GM18907 (cell line): ENCODE results near the gene CPEB1.

Experiments used
- ATAC-seq: cut with Tn5 transposase; IDR thresholded peaks from one replicate; pipeline ENCODE4 v1.9.1; 2021; ENCODE audit warnings: mild to moderate bottlenecking, moderate library complexity; ENCODE audit not compliant: unreplicated experiment

CPEB1 gene

DNA sequence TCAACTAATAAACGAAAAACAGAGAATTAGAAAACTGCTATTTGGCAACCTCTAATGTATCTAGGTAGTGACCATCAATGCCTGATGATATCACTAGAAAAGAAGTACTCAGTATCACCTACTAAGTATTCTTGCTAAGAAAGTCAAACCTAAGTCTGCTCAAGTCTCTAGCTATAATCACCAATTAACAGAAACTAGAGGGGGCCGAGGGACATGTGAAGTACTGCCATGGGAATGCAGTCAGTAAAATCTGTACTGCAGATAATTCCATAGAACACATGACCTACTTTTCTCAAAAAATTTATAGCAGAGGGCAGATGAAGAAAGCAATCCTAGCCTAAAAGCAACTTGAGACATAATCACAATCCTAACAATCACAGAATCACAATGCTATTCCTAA lies 51.4 kb downstream of the CPEB1 start:
- ATAC-seq, result no peak

DNA sequence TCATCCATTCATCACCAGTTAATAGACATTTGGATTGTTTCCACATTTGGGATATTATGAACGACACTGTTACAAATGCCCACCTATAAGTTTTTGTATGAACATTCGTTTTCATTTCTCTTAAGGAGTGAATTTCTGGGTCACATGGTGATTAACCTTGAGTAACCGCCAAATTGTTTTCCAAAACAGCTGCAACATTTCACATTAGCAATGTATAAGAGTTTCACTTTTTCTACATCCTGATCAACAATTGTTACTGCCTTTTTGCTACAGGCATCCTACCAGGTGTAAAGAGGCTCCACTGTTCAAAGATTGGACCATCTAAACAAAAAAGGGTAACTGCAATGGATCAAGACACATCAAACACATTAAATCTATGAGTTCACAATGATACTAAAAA lies 52.0 kb downstream of the CPEB1 start:
- ATAC-seq, result no peak

DNA sequence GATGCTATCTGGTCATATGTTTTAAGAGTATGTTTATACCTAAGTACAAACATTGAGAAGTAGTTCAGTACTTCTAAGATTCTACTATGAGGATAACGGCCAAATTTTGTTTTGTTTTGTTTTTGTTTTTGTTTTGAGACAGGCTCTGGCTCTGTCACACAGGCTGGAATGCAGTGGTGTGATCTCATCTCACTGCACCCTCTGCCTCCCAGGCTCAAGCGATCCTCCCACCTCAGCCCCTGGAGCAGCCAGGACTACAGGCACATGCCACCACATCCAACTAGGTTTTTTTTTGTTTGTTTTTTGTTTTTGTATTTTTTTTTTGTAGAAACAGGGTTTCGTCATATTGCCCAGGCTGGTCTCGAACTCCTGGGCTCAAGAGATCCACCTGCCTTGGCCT lies 59.4 kb downstream of the CPEB1 start:
- ATAC-seq, result no peak

DNA sequence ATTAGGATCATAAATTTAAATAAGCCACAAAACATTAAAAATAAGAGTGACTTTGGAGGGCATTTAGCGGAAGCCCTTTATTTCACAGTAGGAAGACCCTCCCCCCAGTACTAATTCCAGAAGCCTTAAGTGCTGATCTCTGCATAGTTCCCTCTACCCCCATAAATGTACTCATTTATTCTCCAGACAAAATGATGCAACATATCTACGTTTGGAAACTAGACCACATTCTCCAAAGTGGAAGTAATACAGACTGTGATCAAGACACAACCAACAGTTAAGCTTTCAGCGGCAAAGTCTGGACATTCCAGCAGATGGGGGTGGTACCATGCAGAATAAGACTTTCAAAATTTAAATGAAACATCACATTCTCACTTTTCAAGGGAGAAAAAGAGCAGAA lies 62.1 kb downstream of the CPEB1 start:
- no peak for ATAC-seq

DNA sequence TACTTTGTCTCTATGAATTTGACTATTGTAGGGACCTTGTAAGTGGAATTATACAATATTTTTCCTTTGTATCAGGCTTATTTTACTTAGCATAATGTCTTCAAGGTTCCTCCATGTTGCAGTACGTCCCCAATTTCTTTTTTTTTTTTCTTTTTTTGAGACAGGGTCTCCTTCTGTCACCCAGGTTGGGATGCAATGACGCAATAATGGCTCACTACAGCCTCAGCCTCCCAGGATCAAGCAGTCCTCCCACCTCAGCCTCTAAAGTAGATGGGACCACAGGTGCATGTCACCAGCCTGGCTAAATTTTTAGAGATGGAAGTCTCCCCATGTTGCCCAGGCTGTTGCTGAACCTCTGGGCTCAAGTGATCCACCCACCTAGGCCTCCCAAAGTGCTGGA lies 66.5 kb downstream of the CPEB1 start:
- ATAC-seq, result no peak

DNA sequence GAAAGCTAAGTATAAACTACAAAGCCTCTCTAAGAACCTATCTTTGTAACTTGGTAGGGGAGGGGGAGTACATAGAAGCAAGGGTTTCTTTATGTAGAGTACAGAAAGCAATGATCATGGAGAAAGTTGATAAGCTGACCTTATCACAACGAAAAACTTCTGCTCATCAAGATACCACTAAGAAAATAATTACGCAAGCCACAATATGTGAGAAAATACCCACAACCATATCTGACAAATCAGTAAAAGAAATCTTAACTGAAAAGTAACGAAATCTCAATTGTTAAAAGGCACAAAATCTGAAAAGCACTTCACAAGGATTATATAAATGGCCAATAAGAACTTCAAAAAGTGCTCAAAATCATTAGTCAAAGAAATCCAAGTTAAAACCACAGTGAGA lies 71.8 kb downstream of the CPEB1 start:
- ATAC-seq, result no peak

DNA sequence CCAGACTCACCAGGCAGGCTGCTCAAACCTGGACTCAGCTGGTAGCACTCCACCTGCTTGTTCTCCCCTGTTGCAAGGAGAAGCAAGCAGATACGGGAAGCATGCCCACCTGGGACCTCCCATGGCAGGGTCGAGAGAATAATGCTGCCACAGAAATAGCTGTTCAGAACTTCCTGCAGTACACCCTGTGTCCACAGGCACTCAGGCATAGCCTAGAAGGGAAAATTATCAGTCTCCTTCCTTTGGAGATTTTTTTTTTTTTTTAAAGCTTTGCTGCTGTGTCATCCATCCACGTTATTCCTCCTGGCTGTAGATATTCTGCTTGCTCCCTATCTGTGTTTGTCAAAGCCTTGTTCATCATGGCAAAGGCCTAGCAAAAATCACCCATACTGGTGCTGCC lies 74.2 kb downstream of the CPEB1 start:
- ATAC-seq, result no peak

DNA sequence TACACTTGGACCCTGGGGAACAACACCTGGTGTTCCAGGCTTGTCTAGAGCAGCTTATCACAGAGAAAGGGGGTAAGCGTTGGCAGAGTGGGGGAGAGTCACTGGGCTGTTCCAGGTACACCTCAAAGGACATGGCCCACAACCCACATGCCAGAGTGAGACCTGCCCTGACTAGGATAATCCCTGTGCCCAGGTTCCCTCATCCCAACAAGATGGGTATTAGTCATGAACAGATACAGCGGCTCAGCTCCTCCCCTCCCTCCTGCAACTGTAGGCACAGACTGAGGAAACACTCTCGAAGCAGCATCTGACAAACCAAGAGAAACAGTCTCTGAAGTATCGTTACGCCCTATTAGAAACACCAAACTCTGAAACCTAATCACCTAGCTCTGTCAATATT lies 74.9 kb downstream of the CPEB1 start:
- ATAC-seq, result no peak

DNA sequence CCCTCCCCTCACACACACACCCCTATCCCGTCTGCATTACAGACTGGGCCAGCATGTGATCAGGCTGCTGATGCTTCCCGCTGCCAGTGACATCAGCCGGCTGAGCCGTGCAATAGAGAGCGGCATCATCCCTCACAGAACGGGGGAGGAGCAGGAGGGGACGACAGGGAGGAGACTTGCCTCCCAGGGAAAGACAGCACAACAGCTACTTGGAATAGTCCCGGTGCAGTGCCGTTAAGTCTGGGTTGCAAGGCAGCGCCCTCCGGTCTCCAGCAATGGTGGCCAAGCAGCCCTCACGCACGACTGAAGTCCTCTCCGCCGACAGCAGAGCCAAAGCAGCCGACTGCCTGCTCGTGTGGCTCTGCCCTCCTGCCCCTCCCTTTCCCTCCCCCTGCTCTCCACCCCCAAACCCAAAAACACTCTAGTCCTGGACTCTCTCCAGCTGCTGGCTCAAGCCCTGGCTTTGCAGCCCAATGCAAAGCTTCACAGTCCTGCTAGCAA lies 75.4 kb downstream of the CPEB1 start:
- ATAC-seq, result no peak

DNA sequence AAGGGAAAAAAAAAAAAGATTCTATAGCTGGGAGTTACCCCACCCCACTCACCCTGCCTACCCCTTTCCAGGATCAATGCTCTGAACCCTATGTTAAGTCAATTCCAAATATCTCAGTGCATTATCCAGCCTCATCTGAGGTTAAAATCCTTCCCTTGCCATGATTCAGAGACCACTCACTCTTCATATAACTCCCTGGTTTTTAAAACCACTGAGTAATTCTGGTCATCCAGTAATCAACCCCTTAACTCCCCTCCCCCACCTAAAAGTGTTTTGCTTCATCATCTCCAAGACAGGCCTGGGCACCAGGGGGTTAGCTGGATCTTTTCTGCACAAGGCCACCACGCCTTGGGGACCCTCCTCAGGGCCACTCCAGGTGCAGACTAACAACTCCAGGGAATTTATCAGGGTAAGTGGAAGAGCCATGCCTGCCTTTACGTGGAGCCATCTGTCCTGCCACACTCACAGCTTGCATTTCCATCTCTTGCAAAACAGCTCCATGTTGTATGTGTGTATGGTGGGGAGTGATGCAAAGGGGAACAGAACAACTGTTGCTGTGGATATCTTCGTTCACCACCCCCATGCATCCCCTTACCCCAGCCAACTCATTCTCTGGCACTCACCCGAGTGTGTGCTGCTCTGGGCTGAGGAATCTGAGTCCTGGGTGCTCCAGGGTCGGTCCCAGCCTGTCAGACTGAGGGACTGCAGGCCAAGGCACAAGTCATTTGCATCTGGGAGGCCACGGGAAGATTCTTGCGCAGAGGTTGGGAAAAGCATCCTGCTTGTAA lies 76.2 kb downstream of the CPEB1 start:
- no peak for ATAC-seq

DNA sequence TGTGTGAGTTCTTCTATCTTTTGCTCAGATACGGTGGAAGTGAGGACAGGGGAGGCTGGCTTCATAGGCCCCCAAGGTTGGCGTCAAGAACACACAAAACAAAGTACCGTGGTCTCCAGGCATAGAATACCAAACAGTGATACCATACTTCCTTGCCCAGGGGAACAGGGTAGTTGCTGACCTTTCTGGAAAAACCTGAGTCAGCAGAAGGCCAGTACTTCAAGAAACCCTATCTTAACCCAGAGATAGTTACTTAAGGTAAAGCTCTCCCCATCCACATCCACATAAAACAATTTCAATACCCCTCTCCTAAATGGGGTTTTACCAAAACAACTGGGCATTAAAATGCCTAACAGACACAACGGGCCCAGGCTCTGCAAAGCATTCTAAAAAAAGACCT lies 77.3 kb downstream of the CPEB1 start:
- no peak for ATAC-seq

DNA sequence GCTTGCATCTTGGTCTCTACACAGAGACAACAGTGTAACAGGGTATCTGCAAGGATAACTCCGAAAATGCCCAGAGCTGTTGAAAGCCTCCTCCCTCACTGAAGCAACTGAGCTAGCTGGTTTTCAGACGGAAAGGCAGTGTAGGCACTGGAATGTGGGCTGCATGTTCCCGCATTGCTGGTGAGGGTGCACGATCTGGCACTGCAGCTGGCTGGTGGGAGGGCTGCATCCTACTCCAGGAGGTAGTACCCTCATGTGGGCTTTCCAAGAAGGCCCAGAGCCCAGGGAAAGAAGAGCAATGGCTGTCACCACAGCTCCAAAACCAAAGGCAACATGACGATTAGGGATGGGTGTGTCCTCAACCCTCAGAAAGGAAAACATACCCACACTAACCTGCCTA lies 78.2 kb downstream of the CPEB1 start:
- no peak for ATAC-seq

DNA sequence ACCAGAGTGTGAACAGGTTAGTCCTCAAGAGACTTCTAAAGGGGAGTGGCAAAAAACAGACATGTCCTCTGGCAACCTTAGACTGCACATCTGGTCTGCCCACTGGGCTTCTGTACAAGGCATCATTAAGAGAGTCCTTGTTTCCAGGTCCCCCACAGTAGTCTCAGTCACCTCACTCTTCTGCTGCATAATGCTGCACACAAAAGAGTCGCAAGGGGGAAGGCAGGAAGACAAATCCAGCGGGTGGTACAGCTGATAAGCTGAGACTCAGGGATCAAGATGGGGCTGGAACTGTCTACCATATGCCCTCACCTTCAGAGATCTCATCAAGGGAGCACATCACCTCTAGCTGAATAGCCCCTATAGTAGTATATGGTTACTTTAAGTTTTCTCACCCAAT lies 79.5 kb downstream of the CPEB1 start:
- ATAC-seq, result no peak

DNA sequence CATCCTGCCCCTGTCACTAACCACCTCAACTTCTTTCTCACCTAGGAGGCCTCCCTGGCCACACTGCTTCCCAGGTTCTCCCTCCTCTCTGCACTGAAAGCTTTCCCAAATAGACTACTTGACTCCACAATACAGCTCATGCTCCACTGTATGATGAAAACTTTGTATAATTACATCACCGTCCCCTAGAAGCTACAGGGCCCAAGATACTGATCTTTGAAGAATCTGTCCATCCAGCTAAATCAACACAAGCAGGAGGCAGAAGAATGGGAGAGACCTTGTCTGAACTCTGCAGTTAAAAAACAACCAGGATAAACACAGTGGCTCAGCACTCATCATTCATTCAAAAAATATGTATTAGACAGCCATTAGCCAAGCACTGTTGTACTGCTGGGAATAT lies 80.5 kb downstream of the CPEB1 start:
- no peak for ATAC-seq

DNA sequence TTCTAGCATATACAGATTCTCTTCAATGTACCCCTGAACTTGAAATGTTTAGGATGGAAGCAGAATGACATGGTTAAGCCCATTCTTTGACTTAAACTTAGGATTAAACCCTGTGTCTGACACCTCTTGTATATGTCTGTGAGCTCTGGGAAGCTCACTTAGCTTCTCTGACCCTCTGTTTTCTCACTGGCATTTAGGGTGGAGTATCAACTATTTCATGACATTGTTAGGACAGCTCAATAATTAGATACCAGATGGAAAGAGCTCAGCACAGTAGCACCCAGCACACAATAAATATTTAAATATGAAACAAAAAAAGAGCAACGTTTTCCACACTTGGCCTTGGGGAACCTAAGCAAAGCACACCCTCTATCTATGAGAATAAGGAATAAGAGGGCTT lies 88.7 kb downstream of the CPEB1 start:
- no peak for ATAC-seq

DNA sequence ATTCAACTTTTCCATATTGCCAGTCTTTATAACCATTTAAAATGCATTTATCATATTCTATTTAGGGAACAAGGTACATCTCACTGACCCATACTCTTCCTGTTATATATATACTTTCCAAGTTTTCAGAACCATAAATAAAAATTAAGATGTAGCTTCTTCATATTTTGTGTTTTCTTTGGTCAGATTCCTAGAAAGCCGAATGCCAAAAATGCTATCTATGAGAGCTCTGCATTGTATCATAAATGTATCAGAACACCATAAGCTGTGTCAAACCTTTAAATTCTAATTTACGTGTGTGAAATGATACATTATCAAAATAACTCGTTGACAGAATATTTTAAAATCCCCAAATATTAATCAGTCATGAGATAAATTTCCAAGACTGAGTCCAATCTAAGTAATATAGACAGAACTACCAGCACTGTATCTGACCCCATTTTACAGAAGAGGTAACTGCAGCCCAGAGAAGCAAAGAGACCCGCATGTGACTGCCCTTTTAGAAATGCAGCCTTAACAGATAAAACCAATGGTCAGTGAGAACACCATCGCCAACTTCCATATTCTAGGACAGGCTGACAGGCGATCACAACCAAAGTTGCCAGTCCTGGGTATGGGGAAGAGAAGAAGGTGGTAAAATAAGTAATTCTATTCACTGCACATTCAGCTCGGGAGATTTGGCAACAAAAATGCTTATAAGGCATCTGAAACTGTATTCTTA lies 90.7 kb downstream of the CPEB1 start:
- no peak for ATAC-seq

DNA sequence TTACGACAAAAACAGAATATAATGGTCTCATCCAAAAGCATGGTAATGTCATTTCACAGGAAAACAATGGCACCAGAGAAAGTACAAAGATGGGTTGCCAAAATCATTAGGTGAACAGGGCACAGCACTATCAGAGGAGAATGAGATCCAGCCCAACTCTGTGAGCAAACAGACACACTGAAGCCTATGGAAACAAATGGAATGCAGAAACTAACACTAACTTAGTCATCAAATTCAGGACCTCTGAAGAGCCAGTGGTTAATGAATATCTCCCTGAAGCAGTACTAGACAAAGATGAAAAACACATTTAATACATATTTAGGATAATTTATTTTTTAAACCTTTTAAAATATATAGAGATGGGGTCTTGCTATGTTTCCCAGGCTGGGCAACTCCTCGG lies 92.3 kb downstream of the CPEB1 start:
- ATAC-seq, result no peak

DNA sequence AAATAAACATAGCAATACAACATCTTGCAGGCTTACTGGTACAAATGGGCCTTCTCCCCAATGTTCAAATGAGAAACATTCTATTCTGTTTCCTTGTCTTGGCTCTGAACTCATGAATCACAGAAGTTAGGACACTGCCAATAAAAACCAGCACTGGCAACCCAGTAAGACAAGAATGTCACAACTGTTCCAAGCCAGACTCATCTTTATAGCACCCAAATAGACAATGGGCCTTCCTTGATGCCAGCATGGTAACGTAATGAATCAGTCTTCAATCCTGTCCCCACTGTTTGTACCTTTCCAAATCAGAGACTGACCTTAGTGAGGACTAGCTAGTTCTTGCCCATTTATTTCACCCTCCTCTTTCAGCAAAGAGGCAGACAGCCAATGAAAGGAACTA lies 92.8 kb downstream of the CPEB1 start:
- ATAC-seq, result no peak

DNA sequence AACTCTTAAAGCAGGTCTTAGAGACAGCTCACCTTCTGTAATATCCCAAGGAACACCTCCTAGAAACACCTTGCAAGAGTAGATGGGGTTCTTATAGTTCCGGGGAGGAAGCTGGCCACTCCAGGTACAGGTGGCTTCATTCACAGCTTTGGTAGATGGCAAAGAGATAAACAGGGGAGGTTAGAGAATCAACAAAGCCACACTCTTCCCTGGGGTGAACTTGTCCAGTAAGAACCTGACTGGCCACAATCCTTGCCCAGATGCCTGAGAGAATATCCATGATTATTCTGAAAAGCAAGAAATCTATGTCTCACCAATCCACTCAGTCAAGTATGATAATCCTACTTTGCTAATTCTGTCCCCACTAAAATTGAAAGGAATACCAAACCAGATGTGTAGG lies 93.3 kb downstream of the CPEB1 start:
- ATAC-seq, result no peak

DNA sequence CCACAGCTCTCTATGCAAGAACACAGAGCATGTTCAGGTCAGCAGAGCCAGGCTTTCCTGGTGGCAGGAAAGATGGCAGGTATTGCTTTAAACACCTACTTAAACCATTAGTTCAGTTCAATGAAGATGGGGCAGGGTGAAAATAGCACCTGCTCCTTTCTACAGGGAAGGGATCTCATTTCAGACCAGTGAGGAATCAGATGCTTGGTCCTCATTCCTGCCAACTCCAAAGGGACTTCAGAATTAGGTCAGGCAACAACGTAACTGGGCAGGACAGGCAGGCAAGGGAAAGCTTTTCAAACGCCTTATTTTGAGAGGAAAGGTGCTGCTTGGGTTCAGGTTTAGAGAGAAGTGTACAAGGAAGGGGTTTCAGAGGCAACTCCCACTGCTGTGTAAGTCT lies 94.3 kb downstream of the CPEB1 start:
- no peak for ATAC-seq

DNA sequence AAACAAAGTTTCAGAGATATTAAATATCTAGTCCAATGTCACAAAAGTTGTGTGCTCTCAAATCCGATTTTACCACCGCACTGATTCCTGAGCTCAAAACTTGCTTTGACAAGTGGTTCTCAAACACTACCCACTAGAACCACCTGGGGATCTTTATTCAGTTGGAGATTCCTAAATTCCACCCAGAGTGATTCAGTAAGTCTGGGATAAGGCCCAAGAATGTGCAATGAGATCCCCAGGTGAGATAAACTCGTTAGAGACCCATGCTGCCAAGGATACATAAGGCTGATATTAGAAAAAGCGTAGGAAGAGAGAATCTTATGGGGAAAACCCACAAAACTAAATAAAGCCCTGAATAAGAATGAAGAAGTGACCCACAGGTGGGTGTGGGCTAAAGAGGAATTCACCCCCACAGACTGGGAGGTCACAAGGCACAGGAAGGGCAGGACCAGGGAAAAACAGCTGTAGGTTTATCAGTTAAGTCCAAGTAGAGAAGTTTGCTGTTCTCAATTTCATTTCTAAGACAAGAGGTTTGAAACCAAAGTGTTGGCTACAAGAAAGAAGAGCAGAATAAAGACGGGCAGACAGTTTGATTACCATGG lies 95.4 kb downstream of the CPEB1 start:
- no peak for ATAC-seq

DNA sequence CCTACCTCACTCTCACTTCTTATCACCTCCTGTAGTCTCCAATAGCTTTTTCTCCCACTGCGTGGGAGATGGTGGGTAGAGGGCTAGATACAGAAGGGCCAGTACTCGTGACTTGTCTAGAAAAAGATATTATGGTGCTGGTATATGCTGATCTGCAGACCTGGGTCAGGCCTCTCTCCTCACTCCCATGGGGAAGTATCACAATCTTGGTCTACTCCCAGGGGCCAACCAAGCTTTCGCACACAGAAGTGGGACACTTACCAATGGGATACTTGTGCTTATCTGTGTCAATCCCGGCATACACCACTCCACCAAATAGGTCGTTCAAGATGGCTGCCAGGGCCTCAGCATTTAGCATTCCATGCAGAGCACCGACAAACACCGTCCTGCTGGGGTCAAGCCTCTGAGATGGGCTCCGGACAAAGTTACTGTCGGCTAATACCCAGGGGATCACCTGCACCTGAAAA lies 97.9 kb downstream of the CPEB1 start:
- ATAC-seq, result no peak
